Thoracic aorta (tissue), 2 donors: ENCODE data around the gene CDH23. TPM values are rescaled to one million over a fixed set of nuclear protein-coding genes. Genes with fewer than 3 reads are reported as not detected.

Experiments used
- ATAC-seq: fragments of 150-250 bp; one replicate; pipeline ENCODE4 v1.8.0; 2017; ENCODE audit warnings: low read depth; ENCODE audit not compliant: insufficient number of reproducible peaks, low FRiP score
- DNase-seq: peaks from one replicate; pipeline ENCODE4 v3.0.0-alpha.2; 2020; ENCODE audit warnings: low spot score
- H3K27ac ChIP-seq, 2 donors: fragments of 200-600 bp; sonication (generic); 1 replicate in 1 of 2; 2 replicates in 1 of 2; pipeline ENCODE4 v1.5.1; 2016; ENCODE audit warnings: mild to moderate bottlenecking in 2 of 2, moderate library complexity in 2 of 2
- H3K27me3 ChIP-seq: fragments of 200-600 bp; sonication (generic); replicated peaks from 2 replicates; pipeline ENCODE4 v1.6.0; 2016; ENCODE audit warnings: mild to moderate bottlenecking; ENCODE audit not compliant: insufficient read depth
- H3K36me3 ChIP-seq: fragments of 200-600 bp; sonication (generic); one replicate; pipeline ENCODE4 v1.5.1; 2016
- H3K4me1 ChIP-seq, 2 donors: fragments of 200-600 bp; sonication (generic); 1 replicate in 1 of 2; 2 replicates in 1 of 2; pipeline versions ENCODE4 v1.5.1 to v1.6.0; 2016; ENCODE audit warnings: low read depth in 2 of 2, mild to moderate bottlenecking in 1 of 2; ENCODE audit not compliant: control insufficient read depth in 1 of 2
- H3K4me3 ChIP-seq: fragments of 200-600 bp; sonication (generic); 2 replicates; pipeline ENCODE4 v1.5.1; 2016; ENCODE audit warnings: mild to moderate bottlenecking
- H3K9me3 ChIP-seq: fragments of 200-600 bp; sonication (generic); 2 replicates; pipeline ENCODE4 v1.5.1; 2016
- CTCF ChIP-seq: fragments of 200-600 bp; sonication (generic); IDR thresholded peaks from one replicate; pipeline ENCODE4 v1.5.1; 2019; ENCODE audit warnings: antibody characterized with exemption
- total RNA-seq, 2 donors: library from RNA; depleted of rRNA; stranded (reverse); fragments of >200 nt; gene quantifications; one replicate each; pipeline versions ENCODE4 v1.1.0 to v1.2.3, GENCODE V29; 2016

Gene CDH23
- total RNA-seq, 2 donors from 2014 or later = 10.6 to 10.8 TPM

- no peak for ATAC-seq
- DNase-seq = no peak
Observed at GRCh38 chr10:71776481-71776925, 379.8 kb downstream of the CDH23 start.

GRCh38 chr10:71777213-71777985, 380.7 kb downstream of the CDH23 start:
- Histone ChIP-seq H3K36me3 (no peaks in the 10 kb centered on the region), H3K27ac (no peak overlapping the region), H3K4me1 (peaks cover 8 to 14% of the 10 kb centered on the region in 2 donors), H3K27me3 (no peaks in the 10 kb centered on the region), H3K9me3 (no peaks in the 10 kb centered on the region), H3K4me3 (no peak overlapping the region)
- ATAC-seq = no peak
- no peak for DNase-seq
- TF ChIP-seq CTCF = no peak

More at GRCh38 chr10:71776481-71776925, 379.8 kb downstream of the CDH23 start:
- TF ChIP-seq CTCF = no peak
- Histone ChIP-seq H3K27me3 (no peaks in the 10 kb centered on the region), H3K4me1 (peaks cover 16 to 23% of the 10 kb centered on the region in 2 donors), H3K9me3 (no peaks in the 10 kb centered on the region), H3K36me3 (no peaks in the 10 kb centered on the region), H3K4me3 (no peak overlapping the region), H3K27ac (no peak overlapping the region)

- no peak overlapping the region for H3K27ac ChIP-seq
- H3K27me3 ChIP-seq = no peaks in the 10 kb centered on the region
- ATAC-seq (no peak), DNase-seq (no peak)
- H3K4me3 ChIP-seq = no peak overlapping the region
- H3K36me3 ChIP-seq = no peaks in the 10 kb centered on the region
- H3K9me3 ChIP-seq = no peaks in the 10 kb centered on the region
- peaks cover 5 to 6% of the 10 kb centered on the region in 2 donors for H3K4me1 ChIP-seq
- TF ChIP-seq CTCF = no peak
Observed at GRCh38 chr10:71778071-71778825, 381.5 kb downstream of the CDH23 start.

GRCh38 chr10:71779641-71780040, 382.9 kb downstream of the CDH23 start:
- no peak for ATAC-seq
- DNase-seq = no peak
- Histone ChIP-seq H3K4me1 (peaks cover 0 to 6% of the 10 kb centered on the region in 2 donors), H3K36me3 (no peaks in the 10 kb centered on the region), H3K9me3 (no peaks in the 10 kb centered on the region), H3K27me3 (no peaks in the 10 kb centered on the region), H3K4me3 (no peak overlapping the region), H3K27ac (no peak overlapping the region)
- TF ChIP-seq CTCF = no peak

GRCh38 chr10:71780156-71780555, 383.4 kb downstream of the CDH23 start:
- ATAC-seq (no peak), DNase-seq (no peak)
- no peak overlapping the region for H3K4me3 ChIP-seq
- H3K4me1 ChIP-seq = peaks cover 0 to 6% of the 10 kb centered on the region in 2 donors
- no peak overlapping the region for H3K27ac ChIP-seq
- H3K9me3 ChIP-seq = no peaks in the 10 kb centered on the region
- no peaks in the 10 kb centered on the region for H3K27me3 ChIP-seq
- TF ChIP-seq CTCF = no peak
- no peaks in the 10 kb centered on the region for H3K36me3 ChIP-seq
